Pulmonary artery endothelial cell (primary cell): ENCODE results near the gene LTB4R. TPM values are rescaled to one million over a fixed set of nuclear protein-coding genes. Genes with fewer than 3 reads are reported as not detected.

Experiments used
- DNase-seq: peaks from one replicate; pipeline ENCODE4 v3.0.0-alpha.2; 2011; ENCODE audit warnings: low read depth, low spot score
- total RNA-seq: library from RNA; depleted of rRNA; stranded (reverse); fragments of >200 nt; gene quantifications from 2 replicates; pipeline ENCODE4 v1.2.3, GENCODE V29; 2014

LTB4R gene, protein sequence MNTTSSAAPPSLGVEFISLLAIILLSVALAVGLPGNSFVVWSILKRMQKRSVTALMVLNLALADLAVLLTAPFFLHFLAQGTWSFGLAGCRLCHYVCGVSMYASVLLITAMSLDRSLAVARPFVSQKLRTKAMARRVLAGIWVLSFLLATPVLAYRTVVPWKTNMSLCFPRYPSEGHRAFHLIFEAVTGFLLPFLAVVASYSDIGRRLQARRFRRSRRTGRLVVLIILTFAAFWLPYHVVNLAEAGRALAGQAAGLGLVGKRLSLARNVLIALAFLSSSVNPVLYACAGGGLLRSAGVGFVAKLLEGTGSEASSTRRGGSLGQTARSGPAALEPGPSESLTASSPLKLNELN
- 1.9 and 2.6 TPM in 2 replicates for total RNA-seq

DNA sequence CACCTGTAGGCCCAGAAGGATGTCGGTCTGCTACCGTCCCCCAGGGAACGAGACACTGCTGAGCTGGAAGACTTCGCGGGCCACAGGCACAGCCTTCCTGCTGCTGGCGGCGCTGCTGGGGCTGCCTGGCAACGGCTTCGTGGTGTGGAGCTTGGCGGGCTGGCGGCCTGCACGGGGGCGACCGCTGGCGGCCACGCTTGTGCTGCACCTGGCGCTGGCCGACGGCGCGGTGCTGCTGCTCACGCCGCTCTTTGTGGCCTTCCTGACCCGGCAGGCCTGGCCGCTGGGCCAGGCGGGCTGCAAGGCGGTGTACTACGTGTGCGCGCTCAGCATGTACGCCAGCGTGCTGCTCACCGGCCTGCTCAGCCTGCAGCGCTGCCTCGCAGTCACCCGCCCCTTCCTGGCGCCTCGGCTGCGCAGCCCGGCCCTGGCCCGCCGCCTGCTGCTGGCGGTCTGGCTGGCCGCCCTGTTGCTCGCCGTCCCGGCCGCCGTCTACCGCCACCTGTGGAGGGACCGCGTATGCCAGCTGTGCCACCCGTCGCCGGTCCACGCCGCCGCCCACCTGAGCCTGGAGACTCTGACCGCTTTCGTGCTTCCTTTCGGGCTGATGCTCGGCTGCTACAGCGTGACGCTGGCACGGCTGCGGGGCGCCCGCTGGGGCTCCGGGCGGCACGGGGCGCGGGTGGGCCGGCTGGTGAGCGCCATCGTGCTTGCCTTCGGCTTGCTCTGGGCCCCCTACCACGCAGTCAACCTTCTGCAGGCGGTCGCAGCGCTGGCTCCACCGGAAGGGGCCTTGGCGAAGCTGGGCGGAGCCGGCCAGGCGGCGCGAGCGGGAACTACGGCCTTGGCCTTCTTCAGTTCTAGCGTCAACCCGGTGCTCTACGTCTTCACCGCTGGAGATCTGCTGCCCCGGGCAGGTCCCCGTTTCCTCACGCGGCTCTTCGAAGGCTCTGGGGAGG, at the start of gene LTB4R:
Gene LTB4R, plus strand, starts transcription at position 857 of the 959 bp plus-strand sequence. CDS start 4,150 bp downstream, outside the sequence.
- peak; percentile 53 for DNase-seq

DNA sequence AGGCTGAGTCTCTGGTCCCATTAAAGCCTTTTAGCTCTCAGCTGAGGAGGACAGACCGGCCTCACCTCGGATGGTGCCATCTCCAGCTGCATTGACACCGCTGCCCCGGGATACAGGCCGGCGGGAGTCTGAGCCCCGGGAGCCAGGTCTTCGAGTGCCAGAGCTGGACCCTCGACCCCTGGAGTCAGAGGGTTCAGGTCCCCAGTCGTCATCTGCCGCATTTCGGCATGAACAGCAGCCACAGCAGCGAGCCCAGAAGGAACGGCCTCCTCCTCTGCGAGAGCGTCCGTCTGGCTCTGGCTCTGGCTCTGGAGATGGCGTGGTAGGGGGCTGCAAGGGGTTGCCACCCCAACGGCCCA, 49.4 kb upstream of the LTB4R start:
- no peak for DNase-seq

DNA sequence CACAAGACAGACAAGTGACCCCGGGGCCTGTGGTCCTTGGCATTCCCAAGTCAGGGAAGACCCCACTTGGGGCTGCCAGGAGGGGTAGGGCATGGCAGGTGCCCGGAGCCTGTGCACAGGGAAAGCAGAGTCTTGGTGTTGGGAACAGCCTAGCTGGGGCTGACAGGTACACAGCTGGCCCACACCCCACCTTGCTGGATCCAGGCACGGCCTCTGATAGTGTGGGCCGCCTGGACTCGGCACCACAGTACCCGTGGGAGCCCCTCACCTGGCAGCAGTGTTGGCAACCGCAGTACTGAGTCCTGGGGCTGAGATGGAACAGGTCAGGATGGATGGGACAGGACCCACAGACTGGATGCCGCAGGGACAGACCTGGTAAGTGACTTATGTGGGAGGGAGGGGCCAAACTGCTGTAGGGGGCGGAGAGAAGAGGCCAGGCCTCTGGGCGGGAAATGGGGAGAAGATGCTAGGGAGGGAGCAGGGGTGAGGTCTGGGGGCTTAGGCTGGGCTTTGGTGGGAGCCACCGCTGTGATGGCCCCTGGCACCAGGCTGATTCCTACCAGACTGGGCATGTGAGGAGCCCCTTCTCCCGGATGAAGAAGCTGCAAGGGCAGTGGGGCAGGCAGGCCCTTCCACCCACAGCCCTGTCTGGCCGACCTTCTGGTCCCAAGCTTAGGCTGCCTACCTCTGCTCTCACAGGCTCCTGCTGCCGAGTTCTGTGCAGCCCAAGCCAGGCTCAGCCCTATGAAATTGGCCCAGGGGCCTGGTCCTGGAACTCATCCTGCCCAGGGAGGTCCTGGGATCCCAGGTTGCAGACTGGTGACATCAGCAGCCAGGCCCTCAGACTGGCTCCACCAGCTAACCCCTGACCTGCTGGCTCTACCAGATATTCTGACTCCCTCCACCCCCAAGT, 48.2 kb upstream of the LTB4R start, which contains the start of gene TGM1:
Gene TGM1, minus strand, starts transcription at position 357 of the 913 bp plus-strand sequence. CDS start 825 bp downstream, outside the sequence.
- no peak for DNase-seq

DNA sequence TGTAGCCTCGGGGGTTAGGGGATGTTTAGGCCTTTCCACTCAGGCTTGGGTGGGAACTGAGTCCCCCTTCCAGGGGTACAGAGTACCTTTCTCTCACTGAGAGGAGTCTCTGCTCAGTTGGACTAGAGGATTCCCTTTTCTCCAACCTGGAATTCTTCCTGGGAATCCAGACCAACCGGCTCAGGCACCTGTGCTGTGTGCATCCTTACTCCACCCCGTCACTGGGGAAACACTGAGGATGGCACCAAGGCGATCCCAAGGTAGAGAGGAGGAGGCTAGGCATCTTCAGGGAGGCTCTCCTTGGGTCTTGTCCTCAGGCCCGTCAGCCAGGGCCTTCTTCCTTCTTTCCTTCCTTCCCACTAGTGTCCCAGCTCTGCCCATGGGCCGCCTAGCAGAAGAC, 47.5 kb upstream of the LTB4R start:
- no peak for DNase-seq

DNA sequence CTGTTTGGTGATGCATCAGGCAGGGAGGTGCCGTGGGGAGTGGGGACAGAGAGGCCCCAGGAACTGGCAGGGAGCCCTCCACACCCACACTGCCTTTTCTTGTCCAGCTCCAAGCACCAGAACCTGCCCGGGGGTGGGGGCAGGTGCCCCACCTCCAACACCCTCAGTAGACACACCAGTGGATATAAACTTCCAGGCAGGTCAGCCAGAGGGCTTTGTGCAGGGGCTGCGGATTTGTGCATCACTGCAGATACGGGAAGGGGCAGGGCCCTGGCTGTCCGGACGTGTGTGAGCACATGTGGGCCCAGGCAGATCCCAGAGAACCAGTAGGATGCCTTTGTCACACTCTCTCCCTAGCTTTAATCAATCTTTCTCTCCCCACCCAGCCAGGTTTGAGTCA, 47.0 kb upstream of the LTB4R start:
- no peak for DNase-seq

DNA sequence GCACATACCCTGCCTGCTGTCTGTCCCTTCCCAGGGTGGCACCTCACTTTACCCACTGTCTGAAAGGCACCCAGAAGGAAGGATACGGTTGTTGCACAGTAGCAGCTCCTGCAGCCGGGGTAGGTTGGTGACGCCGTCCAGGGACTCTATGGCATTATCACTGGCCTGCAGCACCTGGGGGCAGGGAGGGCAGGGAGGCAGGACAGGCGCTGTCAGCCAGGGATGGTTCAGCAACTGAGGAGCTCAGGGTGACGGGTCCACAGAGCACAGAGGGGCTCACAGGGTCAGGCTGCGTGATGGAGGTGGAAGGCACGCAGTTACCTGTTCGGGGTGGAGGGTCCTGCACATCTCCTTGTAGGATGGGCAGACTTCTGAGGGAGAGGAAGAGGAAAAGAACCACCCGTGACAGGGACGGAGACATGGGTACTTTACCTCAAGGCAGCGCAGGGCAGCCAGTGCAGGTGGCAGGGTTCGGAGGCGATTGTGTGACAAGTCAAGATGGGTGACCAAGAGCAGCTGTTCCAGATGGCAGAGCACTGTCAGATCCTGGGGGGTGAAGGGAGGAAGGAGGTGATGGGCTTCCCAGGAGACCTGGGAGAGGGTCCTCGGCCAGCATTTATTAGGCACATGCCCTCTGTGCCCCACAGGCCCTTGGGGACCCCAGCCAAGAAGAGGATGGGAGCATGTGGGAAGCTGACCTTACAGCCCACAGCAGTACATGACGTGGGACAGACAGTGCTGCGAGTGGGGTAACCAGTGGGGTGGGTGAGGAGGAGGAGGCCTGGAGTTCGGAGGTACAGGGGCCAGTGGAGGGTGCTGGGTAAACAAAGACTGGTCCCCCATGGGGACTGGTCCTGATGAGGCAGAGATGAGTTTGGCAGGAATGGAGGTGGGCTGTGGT, 44.7 kb upstream of the LTB4R start:
- DNase-seq: no peak

DNA sequence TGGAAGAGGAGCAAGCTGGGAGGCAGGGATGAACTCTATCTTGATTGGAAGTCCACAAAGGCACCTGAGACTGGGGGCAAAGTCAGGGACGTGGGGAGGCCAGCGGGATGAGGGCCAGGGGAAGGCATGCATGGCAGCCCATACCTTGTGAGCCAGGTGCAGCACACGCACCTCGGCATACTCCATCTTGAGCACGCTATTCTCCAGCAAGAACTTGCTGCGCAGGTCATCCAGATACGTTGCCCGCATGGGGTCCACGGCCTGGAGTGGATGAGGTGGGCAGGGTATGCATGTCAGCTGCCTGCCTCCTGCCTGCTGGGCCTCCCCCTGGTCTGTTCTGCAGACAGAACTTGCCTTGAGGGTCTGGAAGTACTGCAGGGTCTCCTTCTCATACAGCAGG, 43.8 kb upstream of the LTB4R start:
- no peak for DNase-seq

DNA sequence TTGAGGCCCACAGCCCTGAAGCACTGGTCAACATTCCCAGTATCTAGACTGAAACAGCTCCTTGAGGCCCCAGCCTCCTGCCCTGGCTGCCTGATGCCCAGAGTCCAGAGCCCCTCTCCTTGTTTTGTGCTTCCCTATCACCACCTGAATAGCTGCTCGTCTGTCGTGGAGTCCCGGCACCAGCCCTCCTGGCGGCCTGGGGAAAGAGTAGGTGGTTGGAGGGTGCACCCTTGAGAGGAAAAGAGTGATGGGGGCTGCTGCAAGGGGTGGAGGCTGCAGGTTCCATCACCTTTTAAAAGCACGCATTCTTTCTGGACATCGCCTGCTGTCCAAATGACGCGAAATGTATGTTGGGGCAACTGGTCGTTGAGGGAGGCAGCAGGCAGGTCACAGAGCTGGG, 43.1 kb upstream of the LTB4R start:
- DNase-seq: no peak

DNA sequence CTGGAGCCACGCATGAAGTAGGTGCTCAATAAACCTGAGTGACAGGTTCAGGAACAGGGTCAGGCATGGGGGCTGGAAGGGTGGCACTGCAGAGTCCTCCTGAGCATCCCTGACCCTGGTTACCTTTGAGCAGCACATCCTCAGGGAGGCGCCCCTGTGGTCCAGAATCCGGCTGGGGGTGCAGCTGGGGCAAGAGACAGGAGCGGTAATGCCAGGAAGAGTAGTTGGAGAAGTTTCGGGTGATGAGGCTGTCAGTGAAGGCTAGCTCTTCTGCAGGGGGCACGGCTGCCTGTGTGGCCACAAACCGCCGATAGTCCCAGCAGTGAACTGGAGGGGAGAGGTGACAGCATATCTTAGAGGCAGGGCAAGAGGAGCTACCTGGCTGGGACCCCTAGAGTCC, 41.9 kb upstream of the LTB4R start:
- DNase-seq: no peak

DNA sequence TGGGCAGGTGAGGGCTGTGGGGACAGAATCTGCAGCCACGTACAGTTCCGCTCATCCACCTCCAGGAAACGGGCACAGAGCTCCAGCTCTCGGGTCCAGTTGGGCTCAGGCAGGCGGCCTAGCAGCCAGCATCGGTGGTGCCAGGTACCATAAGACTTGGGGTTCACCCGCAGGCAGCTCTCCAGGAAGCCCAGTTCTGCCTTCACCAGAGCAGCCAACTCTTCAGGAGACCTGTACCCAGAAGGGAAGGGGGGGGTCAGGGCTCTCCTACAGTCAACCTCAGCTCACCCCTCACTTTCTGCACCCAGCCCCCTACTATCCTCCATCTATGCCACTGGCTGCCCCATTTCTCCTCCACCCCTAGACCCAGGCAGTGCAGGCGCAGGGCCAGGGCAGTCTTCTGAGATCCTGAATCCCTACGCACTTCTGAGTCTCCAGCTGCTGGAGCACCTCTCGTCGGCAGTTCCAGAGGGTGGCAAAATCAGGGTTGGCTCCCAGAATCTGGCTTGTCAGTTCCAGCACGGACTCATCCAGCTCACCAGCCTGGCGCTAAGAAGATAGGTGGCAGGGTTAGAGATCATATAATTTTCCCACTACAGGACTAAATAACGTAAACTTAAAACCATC, 41.3 kb upstream of the LTB4R start:
- no peak for DNase-seq

DNA sequence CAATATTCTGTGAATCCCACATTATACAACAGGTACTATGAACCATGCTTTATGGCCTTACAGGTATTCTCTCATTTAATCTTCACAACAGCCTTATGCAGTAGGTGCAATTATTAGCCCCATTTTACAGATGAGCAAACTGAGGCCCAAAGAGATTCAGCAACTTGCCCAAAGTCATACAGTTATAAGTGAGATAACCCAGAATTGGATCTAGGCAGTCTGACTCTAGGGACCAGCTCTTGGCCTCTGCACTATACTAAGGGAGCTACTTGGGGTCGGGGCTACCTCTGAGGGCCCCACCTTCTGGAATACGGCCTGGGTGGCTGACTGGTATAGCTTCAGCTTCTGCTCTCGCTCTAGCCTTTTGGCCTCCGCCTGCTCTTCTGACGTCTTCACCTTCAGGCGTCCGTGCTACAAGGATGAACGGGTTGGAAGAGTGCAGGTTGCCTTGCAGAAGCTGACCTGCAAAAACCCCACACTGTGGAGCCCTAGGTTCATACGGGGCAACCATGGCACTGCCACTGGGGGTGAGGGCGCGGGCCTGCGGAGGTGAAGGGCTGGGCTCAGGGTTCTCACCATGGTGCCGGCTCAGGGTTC, 40.7 kb upstream of the LTB4R start:
- no peak for DNase-seq

DNA sequence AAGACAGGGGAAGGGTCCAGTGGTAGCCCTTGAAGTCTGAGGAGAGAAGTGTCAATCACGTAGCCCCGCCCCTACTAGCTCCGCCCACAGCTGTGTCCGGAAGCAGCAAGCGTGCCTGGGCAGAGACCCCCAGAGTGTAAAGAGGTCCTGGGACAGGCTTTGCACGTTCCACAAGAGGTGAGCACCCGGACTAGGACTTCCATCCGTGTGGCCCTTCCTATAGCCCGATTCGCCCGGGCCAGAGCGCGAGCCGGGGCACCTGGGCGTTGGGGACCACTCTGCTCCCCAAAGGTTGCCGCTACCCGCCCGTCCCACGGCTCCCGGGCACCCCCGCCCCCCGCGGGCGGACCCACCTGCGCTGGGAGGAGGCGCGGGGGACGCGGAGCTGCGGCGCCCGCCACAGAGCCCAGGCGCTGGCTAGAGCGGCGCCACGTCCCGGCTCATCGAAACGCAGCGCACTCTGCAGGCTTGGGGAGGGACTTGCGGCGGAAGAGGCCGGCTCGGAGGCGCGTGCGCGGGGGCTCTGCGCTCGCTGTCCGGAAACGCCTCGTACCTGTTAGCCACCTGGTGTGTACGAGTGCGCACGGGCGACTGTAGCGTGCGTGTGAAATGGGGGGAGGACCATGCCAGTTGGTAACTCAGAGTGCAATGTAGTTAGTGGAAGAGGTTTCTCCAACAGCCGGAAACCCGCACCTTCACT, 40.0 kb upstream of the LTB4R start, which contains the start of gene RABGGTA:
Gene RABGGTA, minus strand, starts transcription at position 464 of the 700 bp plus-strand sequence. CDS start 482 bp downstream, outside the sequence.
- DNase-seq: peak; percentile 56

DNA sequence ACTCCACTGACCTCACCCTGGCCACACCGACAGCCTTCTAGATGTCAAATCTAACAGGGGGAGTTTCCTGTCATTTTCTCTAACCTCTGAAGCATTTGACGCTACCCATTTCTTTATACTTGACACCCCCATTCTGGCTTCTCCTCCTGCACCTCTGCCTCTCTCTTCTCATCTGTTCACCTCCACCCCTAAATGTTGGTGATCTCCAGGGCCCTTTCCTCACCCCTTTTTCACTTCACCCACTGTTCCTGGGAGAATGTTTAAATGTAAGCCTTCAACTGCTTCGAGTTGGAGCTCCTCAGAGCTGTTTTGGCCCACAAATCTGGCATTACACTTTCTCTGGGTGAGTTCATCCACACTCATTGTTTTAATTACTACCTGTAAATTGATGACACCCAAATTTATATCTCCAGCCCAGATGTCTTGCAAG, 39.5 kb upstream of the LTB4R start:
- DNase-seq: no peak

DNA sequence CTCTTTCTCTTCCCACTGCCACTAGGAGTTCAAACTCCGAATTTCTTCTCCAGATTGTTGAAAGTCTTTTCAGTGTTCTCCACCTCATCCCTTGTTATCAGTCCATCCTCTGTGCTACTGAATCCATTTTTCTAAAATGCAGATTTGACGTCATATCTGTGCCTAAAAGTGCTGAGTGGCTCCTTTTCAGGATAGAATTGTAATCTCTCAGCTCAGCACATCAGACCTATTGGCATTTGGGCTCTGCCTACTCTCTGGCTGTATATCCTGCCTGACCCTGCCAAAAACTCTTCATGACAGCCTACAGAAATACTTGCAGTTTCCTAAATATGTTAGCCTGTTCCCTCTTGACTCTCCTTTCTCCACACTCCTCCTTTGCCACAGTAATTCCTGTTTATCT, 38.8 kb upstream of the LTB4R start:
- no peak for DNase-seq

DNA sequence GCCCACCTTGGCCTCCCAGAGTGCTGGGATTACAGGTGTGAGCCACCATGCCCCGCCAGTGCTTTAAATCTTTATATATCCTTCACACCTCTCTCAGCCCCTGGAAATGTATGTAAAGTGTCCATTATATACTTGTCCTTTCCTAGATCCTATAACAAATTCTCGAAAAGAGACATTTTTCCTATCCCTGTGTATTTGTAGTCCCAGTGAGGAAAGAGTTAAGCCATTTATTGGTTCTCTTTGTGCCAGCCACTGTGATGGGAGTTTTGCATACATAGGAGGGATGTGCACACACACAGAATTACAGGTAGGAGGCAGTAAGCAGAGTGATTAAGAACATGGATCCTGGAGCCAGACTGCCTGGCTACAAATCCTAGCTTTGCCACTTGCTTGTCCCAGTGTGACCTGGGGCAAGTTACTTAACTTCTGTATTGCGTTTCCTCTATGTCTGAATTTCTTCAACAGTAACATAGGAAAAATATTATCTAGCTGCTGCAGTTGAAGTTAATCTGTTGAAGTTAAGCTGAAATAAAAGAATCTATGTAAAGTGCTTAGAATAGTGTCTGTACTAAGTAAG, 37.8 kb upstream of the LTB4R start:
- DNase-seq: no peak

DNA sequence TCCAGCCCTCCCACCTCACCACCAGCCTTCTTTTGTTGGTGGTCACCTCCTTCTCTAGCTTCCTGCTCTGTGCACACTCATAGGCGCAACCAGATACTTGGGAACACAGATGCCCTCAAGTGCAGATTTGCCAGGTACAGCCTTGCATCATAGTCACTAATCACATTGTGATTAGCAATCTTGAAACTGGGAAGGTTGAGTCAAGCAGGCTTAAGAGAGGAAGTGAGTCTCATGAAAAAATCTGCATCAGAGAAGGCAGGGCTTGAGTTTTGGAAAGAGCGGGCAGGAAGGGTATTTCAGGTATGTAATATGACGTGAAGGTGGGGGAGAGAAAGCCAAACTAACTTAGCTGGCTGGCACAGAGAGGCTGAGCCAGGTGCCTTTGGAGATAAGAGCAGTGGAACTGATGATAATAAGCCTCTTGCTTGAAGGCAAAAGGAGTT, 37.2 kb upstream of the LTB4R start:
- no peak for DNase-seq

DNA sequence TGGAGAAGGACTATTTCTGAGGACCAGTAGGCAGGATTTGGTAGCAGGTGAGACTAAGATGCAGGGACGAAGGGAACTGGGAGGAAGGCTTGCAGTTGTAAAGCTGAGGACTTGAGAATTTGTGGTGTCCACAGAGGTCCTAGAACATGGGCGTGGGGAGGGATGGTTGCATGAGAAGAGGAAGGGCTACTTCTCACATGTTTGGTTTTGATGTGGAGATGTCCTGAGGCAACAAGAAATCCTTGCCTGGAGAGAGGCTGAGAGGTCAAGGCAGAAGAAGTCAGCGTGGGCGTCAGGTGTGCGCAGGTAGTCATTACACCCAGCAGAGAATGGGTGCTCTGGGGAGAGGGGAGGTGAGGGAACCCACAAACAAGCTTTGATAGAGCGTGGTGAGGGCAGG, 34.2 kb upstream of the LTB4R start:
- no peak for DNase-seq
